B cell (primary cell): ENCODE results near the gene HOXD1.

Experiments used
- EZH2 ChIP-seq: IDR thresholded peaks from 2 replicates; pipeline ENCODE4 v1.6.1; 2012; ENCODE audit warnings: borderline replicate concordance, low read depth, mild to moderate bottlenecking, moderate library complexity, low read length; ENCODE audit not compliant: insufficient read depth, poor library complexity, severe bottlenecking
- TF ChIP-seq, protein P1 (sequence below): fragments of 200-600 bp; IDR thresholded peaks from one replicate; pipeline ENCODE4 v1.8.0; 2022; ENCODE audit warnings: antibody characterized with exemption, mild to moderate bottlenecking

DNA sequence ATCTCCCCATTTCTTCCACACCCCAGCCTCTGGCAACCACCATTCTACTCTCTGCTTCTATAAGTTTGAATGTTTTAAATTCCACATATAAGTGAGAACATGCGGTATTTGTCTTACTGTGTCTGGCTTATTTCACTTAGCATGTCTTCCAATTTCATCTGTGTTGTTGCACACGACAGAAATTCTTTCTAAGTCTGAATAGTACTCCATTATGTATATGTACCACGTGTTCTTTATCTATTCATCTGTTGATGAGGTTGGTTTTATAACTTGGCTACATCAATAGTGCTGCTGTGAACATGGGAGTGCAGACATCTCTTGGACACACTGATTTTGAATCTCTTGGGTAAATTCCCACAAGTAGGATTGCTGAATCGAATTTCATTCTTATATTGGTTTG lies 49.0 kb downstream of the HOXD1 start:
- TF ChIP-seq, protein P1, sequence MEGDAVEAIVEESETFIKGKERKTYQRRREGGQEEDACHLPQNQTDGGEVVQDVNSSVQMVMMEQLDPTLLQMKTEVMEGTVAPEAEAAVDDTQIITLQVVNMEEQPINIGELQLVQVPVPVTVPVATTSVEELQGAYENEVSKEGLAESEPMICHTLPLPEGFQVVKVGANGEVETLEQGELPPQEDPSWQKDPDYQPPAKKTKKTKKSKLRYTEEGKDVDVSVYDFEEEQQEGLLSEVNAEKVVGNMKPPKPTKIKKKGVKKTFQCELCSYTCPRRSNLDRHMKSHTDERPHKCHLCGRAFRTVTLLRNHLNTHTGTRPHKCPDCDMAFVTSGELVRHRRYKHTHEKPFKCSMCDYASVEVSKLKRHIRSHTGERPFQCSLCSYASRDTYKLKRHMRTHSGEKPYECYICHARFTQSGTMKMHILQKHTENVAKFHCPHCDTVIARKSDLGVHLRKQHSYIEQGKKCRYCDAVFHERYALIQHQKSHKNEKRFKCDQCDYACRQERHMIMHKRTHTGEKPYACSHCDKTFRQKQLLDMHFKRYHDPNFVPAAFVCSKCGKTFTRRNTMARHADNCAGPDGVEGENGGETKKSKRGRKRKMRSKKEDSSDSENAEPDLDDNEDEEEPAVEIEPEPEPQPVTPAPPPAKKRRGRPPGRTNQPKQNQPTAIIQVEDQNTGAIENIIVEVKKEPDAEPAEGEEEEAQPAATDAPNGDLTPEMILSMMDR = no peak
- no peak for TF ChIP-seq EZH2
